ENCODE measurements around the gene SHD. TPM values are rescaled to one million over a fixed set of nuclear protein-coding genes. Genes with fewer than 3 reads are reported as not detected.

The SHD gene
- total and polyA plus RNA-seq, 9 of the 15 experiments (the other 6 are each of a cell fraction or from before 2014, with no cell fraction given), result 0.05 to 0.62 (median 0.15) TPM; not detected in 5

GRCh38 chr19:4279530-4280422, 710 bp downstream of the SHD start:
- BruUV-seq (replicated peaks), result no TSS peak
- FAIRE-seq (no peak), DNase-seq (ENCODE audit: extremely low read depth in 1 of 4, low spot score in 3 of 4) (no peak), ATAC-seq (no peak)
- intact Hi-C loops (cut with micrococcal nuclease), result no loop called here
- TF ChIP-seq ZBTB33 (CRISPR knock-in tag; IDR thresholded peaks at IDR 0.05) (peak; percentile 70; the same call in 1 of the 2 replicates), HDAC8 (tag; IDR thresholded peaks at IDR 0.05) (no peak), ZNF586 (CRISPR knock-in tag; conservative IDR thresholded peaks at IDR 0.05) (no peak), CCAR2 (IDR thresholded peaks at IDR 0.05; ENCODE audit: low read depth, low read length) (no peak)
- 28% methylated on average over 27 of the region's 71 CpGs for WGBS (ENCODE audit: insufficient coverage, low coverage, missing lambda C conversion rate)
- POLR2A ChIA-PET, result interaction anchor here (0.6 kb wide), 1 partner anchor 164 kb away, joined by 3 read pairs; no protein-coding TSS in a partner anchor
- no peak overlapping the region for H3K4me2 ChIP-seq (ENCODE audit: insufficient read depth, low read length)
- H3K27ac ChIP-seq (ENCODE audit: extremely low read depth, low read depth, low read length), result no peak overlapping the region
- no peaks in the 10 kb centered on the region for H3K36me3 ChIP-seq (ENCODE audit: control insufficient read depth, insufficient read depth, low read length)
- no peak overlapping the region for H2AFZ ChIP-seq (ENCODE audit: low read depth, low read length)
- 0 out of 2 replicates have a peak, but pooled peaks cover 5% of the 10 kb centered on the region for H4K20me1 ChIP-seq (replicated peaks; ENCODE audit: control insufficient read depth, insufficient read depth, low read length)
- H3K4me1 ChIP-seq (replicated peaks in 1 of 2; ENCODE audit: control insufficient read depth in 2 of 2, insufficient read depth in 2 of 2, low read length in 2 of 2), result peaks cover 1 to 23% of the 10 kb centered on the region in 2 experiments
- peaks cover 16 to 24% of the 10 kb centered on the region in 2 experiments; a peak in 4 of 5 replicates for H3K27me3 ChIP-seq (ENCODE audit: control insufficient read depth in 2 of 2, insufficient read depth in 2 of 2, low read length in 2 of 2)
- H3K9me1 ChIP-seq (ENCODE audit: control insufficient read depth, insufficient read depth, low read length), result no peaks in the 10 kb centered on the region
- CTCF ChIA-PET (ENCODE audit: low intra/inter-chr PET ratio), result no interaction called here
- no peak overlapping the region for H3K4me3 ChIP-seq
- peak overlapping the region in 1 of 2 experiments; percentile 35; a peak in 1 of 4 replicates for H3K9ac ChIP-seq (ENCODE audit: insufficient read depth in 1 of 2, low read depth in 2 of 2, low read length in 2 of 2)
- in situ Hi-C loops (cut with MboI), result loop anchor here (10.0 kb wide), 1 partner anchor 65 kb away; the partner anchor contains the start of gene MPND
- H3K79me2 ChIP-seq (ENCODE audit: control insufficient read depth, insufficient read depth, low read length), result no peaks in the 10 kb centered on the region
- no peaks in the 10 kb centered on the region for H3K9me3 ChIP-seq (replicated peaks; ENCODE audit: control insufficient read depth, insufficient read depth, low read depth, low read length)
